ENCODE results near the gene BSPRY.
"Not testable (repeated sequence)": the region's sequence is repeated elsewhere in the genome, so short reads cannot be mapped to it uniquely, and the experiment has no call there.

Gene BSPRY

DNA sequence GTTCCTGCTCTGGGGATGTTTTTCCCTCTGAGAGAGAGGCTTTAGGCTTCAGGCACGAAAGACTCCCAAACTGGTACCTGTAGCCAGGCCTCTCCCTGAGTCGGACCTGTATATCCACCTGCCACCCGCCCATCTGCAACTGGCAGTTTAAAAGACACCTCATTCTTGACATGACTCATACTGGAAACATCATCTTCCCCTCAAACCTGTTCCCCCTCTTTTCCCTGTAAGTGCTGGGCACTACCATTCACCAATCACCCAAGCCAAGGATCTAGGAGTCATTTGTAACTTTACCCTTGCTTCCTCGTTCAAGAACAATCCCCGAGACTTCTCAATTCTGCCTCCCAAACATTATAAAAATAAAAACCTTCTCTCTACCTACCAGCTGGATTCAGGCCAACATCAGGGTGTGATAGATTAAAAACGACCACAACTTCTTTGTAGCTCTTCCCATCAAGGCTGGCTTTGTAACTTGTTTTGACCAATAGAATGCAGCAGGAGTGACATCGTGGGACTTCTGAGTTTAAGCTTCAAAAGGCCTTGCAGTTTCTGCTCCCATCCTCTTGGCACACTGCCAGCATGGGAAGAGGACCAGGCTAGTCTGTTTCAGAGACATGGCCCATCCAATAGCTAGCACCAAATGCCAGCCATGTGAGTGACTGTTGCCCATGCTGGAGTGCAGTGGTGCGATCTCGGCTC, 7.5 kb upstream of the BSPRY start:
- peak in 4 of 56 donors; percentile 1 to 40 (median 8) for DNase-seq

DNA sequence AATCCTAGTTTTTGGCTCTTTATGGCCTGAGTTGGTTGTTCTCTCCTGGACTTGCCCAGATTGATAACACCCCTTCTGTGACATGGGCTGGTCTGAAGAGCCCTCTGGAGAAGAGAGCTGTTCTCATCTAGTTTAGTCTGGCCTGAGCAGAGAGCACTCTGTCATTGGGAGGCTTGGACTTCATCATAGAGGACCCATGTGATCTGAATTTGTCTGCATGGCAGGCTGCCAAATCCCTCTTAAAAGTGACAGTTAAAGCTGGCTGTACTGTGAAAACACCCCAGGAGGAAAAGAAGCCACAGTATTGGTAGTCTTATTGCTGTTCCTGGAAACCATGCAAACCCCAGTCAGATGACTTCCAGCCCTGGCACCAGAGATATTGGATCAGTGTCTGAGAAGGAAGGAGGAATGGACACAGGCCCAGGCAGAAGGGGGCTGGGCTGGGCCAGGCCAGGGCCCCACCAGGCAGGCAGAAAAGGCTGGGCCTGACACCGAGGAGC, 5.6 kb upstream of the BSPRY start:
- peak; percentile 22 to 96 (median 82) for DNase-seq

DNA sequence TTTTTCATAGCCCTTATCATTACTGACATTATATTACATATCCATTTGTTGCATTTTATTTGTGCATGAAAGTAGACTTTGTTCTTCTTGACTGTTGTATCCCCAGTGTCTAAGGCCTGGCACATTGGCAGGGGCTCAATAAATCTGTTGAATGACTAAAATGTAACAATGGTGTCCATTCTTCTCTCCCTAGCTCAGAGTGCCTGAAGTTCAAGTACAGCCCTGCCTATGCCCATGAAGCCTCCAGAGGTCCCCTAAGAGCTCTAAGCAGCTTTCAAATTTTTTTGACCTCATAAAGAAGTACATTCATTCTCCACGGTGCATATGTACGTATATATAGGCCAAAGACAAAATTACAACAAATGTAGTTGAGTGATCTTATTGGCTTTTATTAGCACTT, 4.2 kb upstream of the BSPRY start:
- peak in 10 of 56 donors; percentile 3 to 43 (median 18) for DNase-seq

DNA sequence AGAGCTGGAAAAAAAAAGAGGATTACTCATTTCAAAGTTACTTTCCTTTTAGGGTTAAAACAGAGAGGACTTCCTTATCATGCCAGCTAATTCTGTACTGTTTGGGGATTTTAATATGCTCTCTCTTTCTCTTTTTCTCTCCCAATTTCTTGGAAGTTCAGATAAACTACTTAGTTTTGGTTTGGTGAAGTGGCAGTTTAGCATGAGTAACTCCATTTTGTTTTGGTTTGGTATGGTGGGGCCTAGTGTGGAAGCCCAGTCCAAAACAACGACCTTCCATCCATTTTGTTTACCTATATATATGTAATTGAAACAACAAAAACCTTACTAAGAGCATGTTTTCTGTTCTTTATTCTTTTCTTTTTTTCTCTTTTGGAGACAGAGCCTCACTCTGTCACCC, 3.7 kb upstream of the BSPRY start:
- DNase-seq = no peak

DNA sequence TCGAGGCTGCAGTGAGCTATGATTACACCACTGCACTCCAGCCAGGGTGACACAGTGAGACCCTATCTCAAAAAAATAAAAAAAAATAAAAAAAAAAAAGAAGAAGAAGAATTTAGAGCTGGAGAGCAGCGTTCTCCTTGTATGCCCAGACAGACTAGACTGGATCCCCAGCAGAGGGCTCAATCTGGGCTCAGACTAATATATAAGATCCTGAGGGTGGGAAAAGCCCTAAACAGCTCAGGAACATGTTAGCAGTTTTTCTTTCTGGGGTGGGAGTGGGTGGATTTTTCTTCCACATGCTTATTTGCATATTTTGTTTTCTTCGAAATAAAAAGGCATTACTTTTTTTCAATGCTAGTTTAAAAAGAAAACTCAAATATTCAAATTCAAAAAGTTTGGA, 904 bp upstream of the BSPRY start:
- no peak for DNase-seq

DNA sequence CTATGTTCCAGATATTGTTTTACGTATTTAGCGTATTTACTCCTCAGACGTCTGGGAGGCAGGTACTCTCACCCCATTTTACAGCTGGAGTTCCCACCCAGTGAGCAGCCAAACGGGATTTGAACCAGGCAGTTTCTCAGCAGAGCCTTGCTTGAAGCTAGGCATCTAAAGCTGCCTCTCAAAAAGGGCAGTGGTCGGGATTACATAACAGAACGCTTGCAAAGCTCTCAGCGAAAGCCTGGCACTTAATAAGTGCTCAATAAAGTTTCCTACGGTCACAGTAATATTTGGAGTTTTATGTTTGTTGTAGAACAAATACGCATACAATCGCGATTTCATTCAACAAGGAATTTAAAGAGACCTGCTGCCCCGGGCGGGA, 286 bp upstream of the BSPRY start:
- DNase-seq = no peak

DNA sequence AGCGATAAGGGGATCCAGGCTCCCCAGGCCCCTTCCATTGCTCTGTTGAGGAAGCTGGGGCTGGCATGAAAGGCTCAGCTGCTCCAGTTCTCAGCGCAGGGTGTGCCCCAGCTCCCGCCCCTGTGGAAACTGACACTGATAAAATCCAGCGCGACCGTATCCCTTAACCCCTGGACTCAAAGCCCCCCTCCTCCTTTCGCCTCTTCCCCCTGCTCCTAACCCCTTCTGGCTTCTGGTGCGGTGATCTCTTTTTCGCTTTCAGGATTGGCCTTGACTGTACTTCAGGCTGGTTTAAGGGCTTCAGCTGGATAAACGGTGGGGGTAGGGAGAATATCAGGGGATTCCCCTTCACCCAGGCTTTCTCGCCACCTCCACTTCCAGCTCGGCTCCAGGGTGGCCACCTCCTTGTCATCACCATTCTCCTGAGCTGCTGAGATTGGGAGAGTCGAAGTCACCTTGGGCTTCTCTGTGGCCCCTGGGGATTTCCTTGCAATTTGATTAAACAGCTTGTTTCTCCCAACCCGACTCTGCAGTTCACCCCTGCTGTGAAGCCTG, 843 bp downstream of the BSPRY start:
- no peak for DNase-seq

DNA sequence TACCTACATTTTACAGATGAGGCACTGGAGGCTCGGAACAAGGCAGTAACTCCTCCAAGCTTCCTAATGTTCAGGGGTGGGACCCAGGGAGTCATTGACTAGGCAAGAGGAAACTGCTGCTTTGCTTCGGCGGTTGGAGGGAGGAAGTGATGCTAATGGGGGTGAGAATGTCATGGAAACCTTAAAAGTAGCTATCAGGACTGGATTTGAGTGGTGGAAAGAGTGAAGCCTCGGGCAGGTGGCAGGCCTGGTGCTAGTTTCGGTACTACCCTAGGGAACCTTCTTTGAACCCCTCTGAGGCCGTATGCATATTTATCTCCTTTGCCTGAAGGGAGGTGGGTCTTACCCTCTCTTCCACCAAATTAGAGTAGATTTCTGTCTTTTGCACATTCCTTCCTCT, 1.6 kb downstream of the BSPRY start:
- no peak for DNase-seq

DNA sequence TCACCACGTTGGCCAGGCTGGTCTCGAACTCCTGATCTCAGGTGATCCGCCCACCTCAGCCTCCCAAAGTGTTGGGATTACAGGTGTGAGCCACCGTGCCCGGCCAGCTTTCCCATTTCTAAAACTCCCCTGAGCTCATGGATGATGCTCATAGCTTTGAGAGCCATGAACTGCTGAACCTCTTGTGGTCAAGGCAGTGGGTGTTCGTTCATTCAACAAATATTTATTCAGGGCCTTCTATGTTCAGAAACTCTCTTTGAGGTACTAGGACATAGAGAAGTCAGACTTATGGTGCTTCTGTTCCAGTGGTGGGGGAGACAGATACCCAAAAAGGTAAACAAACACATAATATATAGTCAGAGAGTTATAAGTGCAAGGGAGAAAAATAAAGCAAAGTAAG, 2.7 kb downstream of the BSPRY start:
- DNase-seq = no peak

DNA sequence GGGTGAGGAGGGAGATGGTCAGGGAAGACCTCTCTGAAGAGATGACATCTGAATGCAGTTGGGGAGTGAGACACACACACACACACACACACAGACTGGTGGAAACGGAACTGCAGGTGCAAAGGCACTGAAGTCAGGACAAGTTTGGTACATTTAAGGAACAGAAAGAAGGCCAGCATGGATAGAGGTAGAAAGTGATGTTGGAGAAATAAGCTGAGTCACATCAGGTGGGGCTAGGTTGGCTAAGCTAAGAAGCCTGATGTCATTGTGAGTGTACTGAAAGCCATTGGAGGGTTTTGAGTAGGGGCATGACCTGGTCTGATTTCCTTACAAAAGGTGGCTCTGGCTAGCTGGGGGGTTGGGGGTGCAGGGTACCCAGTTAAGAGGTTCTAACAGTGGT, 3.1 kb downstream of the BSPRY start:
- DNase-seq = no peak

DNA sequence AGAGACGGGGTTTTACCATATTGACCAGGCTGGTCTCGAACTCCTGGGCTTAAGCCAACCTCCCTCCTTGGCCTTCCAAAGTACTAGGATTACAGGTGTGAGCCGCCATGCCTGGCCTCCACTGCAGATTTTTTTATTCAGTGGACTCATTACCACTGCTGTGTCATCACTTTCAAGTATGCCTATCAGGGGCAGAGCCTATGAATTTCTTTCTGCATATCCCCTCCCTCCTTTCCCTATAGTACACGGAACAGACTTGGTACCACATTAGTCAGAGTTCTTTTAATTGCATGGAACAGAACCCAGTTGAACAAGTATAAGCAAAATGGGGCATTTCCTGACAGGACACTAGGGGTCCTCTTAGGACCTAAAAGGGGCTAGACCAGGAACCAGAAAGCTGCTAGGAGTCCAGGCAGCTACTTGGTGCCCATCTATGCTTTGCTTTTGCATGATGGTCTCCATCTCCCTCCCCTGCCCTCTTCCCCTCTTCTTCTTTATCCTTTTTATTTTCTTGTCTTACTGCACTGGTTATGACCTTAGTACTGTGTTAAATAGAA, 5.8 kb downstream of the BSPRY start:
- no peak for DNase-seq

DNA sequence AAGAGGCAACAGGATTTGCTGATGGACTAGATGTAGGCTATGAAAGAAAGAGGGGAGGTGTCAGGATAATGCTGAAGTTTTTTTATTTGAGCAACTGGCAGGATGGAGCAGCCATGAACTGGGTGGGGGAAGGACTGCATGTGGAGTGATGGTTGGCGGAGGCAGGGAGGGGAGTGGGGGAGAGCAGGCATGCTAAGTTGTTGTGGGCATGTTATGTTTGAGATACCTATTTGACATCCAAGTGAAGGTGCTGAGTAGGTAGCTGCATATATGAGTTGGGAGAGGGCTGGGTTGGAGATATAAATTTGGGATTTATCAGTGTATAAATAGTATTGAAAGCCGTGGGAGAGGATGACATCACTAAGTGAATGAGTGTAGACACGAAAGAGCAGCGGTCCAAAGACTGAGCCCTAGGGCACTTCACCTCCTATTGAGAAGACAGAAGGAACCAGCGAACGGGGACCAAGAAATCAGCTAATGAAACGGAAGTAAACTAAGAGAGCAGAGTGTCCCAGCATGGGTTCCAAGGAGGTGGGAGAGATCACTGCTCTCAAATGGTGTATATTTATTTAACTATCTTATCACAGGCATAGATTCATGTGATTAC, 7.4 kb downstream of the BSPRY start:
- no peak for DNase-seq

DNA sequence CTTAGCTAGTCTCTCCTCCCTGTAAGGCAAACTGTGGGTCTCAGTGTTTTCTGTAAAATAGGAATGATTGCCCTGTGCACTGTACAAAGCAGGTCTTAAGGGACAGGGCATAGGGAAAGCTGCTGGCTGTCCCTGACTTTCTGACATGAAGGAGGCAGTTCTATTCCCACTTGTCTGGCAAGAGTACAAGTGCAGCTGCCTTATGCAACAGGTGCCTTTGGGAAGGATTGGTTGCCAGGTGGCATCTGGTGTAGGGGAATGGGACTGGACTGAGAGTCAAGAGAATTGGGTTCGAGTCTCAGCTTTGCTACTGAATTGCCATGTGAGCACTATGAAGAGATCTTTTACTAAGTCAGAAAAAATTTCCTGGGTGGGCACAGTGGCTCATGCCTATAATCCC, 10.0 kb downstream of the BSPRY start:
- DNase-seq = no peak

DNA sequence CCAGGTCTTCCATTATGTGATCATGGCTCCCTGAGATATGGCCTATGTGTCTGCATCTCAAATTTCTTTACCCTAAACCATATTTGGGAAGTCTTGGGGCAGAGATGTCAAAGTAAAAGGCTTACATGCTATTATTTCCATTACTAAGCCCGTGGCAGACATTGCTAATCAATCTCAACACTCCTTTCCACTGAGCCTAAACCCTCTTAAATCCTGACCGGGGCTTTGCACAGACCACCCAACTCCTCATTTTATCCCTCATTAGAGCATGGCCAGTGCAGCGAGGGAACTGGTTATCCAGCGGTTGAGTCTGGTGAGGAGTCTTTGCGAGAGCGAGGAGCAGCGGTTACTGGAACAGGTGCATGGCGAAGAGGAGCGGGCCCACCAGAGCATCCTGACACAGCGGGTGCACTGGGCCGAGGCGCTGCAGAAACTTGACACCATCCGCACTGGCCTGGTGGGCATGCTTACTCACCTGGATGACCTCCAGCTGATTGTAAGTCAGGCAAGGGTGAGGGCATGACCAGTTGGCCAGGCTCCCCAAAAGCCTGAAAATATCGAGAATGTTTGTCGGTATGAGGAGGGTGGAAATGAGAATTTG, 11.0 kb downstream of the BSPRY start:
- no peak for DNase-seq

DNA sequence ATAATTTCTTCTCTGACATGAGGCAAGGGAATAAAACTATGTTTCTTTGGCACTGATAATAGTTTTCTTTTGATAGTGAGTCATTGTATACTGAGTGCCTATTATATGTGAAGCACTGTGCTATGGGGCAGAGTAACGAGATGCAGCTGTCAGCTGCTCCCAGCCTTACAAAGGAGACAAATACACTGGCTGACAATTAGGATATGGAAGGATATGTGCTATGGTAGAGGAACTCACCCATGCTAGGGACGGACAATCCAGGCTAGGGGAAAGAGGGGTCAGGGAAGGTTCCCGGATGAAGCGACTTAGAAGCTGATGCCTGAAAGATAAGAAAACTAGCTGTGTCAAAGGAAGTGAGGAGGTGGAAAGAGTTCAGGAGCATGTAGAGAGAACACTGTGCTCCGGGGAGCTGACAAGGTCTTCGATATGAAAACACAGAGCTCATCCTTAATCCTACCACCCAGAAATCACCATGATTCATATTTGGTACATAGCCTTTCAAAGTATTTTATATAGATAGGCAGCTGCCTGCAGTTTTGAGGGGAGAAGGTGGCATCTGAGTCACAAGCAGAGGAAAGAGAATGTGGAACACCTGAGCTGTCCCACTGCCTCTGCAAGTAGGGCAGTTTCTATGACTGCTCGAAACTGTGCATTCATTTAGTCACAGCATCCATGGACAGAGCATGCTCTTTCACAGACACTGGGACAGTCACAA, 12.1 kb downstream of the BSPRY start:
- DNase-seq = peak in 5 of 56 donors; percentile 5 to 30 (median 18)

DNA sequence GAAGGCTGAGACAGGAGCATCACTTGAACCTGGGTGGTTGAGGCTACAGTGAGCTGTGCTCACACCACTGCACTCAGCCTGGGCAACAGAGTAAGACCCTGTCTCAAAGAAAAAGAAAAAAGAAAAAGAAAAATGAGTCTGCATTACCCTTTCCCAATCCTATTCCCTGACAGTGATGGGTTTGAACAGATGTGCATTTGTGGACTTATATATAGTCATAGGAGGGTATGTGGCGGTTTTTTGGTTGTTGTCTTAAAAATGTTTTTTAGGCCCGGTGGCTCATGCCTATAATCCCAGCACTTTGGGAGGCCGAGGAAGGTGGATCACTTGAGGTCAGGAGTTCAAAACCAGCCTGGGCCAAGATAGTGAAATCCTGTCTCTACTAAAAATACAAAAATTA, 14.0 kb downstream of the BSPRY start:
- no peak for DNase-seq

DNA sequence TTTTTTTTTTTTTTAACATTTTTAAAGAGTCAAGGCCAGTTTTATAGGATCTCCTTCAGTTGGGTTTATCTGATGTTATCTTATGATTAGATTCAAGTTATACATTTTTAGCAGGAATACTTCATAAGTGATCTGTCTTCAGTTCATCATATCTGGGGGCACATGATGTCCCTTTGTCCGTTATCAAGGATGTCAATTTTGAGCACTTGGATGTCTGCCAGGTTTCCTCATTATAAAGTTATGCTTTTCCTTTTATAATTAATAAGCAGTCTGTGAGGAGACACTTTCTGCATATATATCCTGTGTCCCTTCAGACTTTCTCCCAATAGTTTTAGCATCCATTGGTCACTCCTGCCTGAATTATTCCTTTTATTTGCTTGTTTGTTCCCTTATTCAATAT, 15.6 kb downstream of the BSPRY start:
- no peak for DNase-seq

DNA sequence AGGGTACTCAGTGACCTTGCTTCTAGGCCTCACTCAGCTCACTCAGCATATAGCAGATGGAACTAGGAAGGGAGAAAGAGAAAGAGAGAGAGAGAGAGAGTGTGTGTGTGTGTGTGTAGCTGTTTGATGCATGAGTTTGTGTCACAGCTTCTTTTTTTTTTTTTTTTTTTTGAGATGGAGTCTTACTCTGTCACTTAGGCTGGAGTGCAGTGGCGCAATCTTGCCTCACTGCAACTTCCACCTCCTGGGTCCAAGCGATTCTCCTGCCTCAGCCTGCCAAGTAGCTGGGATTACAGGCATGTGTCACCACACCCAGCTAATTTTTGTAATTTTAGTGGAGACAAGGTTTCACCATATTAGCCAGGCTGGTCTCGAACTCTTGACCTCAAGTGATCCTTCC, 16.3 kb downstream of the BSPRY start:
- not testable (repeated sequence) for DNase-seq

DNA sequence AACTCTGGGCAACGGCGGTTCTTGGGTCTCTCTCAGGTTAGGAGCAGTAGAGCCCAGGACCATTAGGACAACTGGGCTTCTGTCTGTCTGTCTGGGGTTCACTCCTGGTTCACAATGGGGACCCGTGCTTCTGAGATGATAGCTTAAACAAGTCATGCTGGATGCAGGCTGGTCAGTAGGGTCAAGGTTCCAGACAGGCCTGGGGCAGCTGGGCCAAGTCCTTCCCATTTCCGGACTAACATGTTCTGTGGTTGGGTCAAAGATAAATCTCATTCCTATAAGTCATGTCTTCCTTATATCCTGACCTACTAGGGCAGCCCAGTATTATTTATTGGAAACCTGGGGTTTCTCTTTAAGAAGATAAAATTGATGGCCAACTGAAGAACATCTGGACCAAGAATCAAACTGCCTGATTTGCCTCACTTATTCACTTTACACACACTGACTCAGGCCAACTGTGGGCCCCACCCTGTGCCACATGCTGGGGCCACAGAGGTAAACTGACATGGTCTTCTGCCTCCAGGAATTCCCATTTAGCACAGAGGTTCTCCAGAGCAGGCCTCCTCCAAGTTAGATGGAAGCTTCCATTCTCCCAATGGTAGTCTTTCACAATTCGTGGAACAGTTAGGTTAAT, 19.1 kb downstream of the BSPRY start:
- DNase-seq = no peak

DNA sequence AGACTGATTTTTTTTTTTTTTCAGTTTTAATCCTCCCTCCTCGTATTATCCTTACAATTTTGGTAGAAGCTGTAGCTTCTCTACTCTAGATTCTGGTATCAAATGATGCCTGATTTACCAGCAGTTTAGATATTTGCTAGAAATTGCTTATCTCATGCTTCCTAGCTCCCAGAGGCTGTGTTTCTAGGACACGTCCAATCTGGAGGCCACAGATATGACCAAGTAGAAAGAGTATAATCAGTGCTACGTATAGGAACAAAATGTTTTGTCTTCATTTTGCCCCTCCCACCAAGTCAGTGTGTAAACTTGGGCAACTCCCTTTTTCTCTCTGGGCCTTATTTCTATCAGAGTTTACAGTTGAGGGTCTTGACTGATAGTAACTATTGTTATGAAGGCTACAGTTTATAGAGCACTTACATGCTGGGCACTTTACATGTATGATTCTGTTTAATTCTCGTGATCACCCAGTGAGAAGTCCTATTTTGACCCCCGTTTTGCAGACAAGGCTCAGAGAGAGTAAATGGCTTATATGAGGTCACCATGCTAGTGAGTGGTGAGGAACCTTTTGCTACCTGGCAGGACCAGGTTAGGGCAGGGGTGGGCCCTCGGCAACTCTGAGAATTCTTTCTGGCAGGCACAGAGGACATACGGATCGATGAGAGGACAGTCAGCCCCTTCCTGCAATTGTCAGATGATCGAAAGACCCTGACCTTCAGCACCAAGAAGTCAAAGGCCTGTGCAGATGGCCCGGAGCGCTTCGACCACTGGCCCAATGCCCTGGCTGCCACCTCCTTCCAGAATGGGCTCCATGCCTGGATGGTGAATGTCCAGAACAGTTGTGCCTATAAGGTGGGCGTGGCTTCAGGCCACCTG, 19.9 kb downstream of the BSPRY start:
- DNase-seq = no peak

All from amygdala (tissue), 56 donors.